ENCODE measurements around the gene NEUROD2. TPM values are rescaled to one million over a fixed set of nuclear protein-coding genes. Genes with fewer than 3 reads are reported as not detected.

The NEUROD2 gene
- total RNA-seq, 1 experiment from 2014 or later, result not detected

- Histone ChIP-seq H3K4me1 (ENCODE audit: insufficient read depth, low read length) (no peaks in the 10 kb centered on the region), H3K4me2 (ENCODE audit: low read length) (no peak overlapping the region), H3K9ac (ENCODE audit: low read length) (no peak overlapping the region), H3K36me3 (ENCODE audit: low read depth, low read length) (no peaks in the 10 kb centered on the region), H4K20me1 (ENCODE audit: low read length) (no peaks in the 10 kb centered on the region), H3K9me3 (ENCODE audit: low read length) (no peaks in the 10 kb centered on the region), H2AFZ (ENCODE audit: low read length) (no peak overlapping the region), H3K4me3 (ENCODE audit: low read length) (no peak overlapping the region), H3K9me2 (replicated peaks; ENCODE audit: low read length) (no peaks in the 10 kb centered on the region), H3F3A (ENCODE audit: low read length, unreplicated experiment) (no peaks in the 10 kb centered on the region), H3K27me3 (ENCODE audit: low read length) (peaks cover 78% of the 10 kb centered on the region), H3K27ac (ENCODE audit: low read length) (no peak overlapping the region), H3K79me2 (ENCODE audit: low read length) (no peaks in the 10 kb centered on the region)
- TF ChIP-seq EZH2 (IDR thresholded peaks at IDR 0.05; ENCODE audit: low read length, unreplicated experiment) (no peak), CTCF (conservative IDR thresholded peaks at IDR 0.05; ENCODE audit: low read depth, low read length) (no peak), EZH2phosphoT487 (IDR thresholded peaks at IDR 0.05; ENCODE audit: borderline replicate concordance, low read length) (no peak)
- BruUV-seq (replicated peaks), result no TSS peak
- ChIA-PET CTCF (no interaction called here), POLR2A (ENCODE audit: unreplicated experiment) (no interaction called here)
- no peak for ATAC-seq
- no peak for DNase-seq
- intact Hi-C loops (cut with micrococcal nuclease), result no loop called here
These were observed 7.3 kb downstream of the NEUROD2 start for GRCh38 chr17:39600288-39600996.

- H3K9me2 ChIP-seq (replicated peaks; ENCODE audit: low read length), result no peaks in the 10 kb centered on the region
- H3F3A ChIP-seq (ENCODE audit: low read length, unreplicated experiment), result no peaks in the 10 kb centered on the region
- ATAC-seq (no peak), DNase-seq (no peak)
- H3K9me3 ChIP-seq (ENCODE audit: low read length), result no peaks in the 10 kb centered on the region
- no peak overlapping the region for H3K27ac ChIP-seq (ENCODE audit: low read length)
- intact Hi-C loops (cut with micrococcal nuclease), result no loop called here
- H3K4me2 ChIP-seq (ENCODE audit: low read length), result no peak overlapping the region
- no peaks in the 10 kb centered on the region for H3K79me2 ChIP-seq (ENCODE audit: low read length)
- H3K27me3 ChIP-seq (ENCODE audit: low read length), result peaks cover 71% of the 10 kb centered on the region
- TF ChIP-seq EZH2phosphoT487 (IDR thresholded peaks at IDR 0.05; ENCODE audit: borderline replicate concordance, low read length) (no peak), CTCF (conservative IDR thresholded peaks at IDR 0.05; ENCODE audit: low read depth, low read length) (no peak), EZH2 (IDR thresholded peaks at IDR 0.05; ENCODE audit: low read length, unreplicated experiment) (no peak)
- ChIA-PET CTCF (no interaction called here), POLR2A (ENCODE audit: unreplicated experiment) (no interaction called here)
- H3K36me3 ChIP-seq (ENCODE audit: low read depth, low read length), result no peaks in the 10 kb centered on the region
- H3K4me1 ChIP-seq (ENCODE audit: insufficient read depth, low read length), result no peaks in the 10 kb centered on the region
- no TSS peak for BruUV-seq (replicated peaks)
- no peak overlapping the region for H2AFZ ChIP-seq (ENCODE audit: low read length)
- H4K20me1 ChIP-seq (ENCODE audit: low read length), result no peaks in the 10 kb centered on the region
- H3K9ac ChIP-seq (ENCODE audit: low read length), result no peak overlapping the region
- no peak overlapping the region for H3K4me3 ChIP-seq (ENCODE audit: low read length)
These were observed 8.0 kb downstream of the NEUROD2 start for GRCh38 chr17:39599665-39600231.

Data from PC-3 (cell line).